B cell (primary cell): ENCODE results near the gene OXGR1. TPM values are rescaled to one million over a fixed set of nuclear protein-coding genes. Genes with fewer than 3 reads are reported as not detected.

Experiments used
- ATAC-seq: fragments of 200-7000 bp; cut with Tn5 transposase; one replicate; pipeline ENCODE4 v1.10.0; 2021; ENCODE audit warnings: low read depth, mild to moderate bottlenecking, moderate number of reproducible peaks, moderate library complexity
- CTCF ChIA-PET: fragments of 350-600 bp; sonication (Branson Sonifier 250); formaldehyde crosslinking; loops from one replicate; lab custom pipeline; 2021; ENCODE audit warnings: antibody characterized with exemption, inconsistent platforms; lab: Charles Lee
- POLR2A ChIA-PET: fragments of 350-600 bp; sonication (Branson Sonifier 250); formaldehyde crosslinking; loops from one replicate; lab custom pipeline; 2021; ENCODE audit warnings: antibody characterized with exemption; lab: Charles Lee
- DNase-seq: peaks from one replicate; pipeline ENCODE4 v3.0.0; 2013
- H2AFZ ChIP-seq: 2 replicates; pipeline ENCODE4 v1.6.1; 2012; ENCODE audit warnings: mild to moderate bottlenecking, low read depth, low read length; ENCODE audit not compliant: insufficient read depth, poor library complexity, severe bottlenecking
- H3K27ac ChIP-seq, 2 donors: 1 replicate in 1 of 2; 2 replicates in 1 of 2; pipeline ENCODE4 v1.5.1; 2012 to 2013; ENCODE audit warnings: low read length in 2 of 2, mild to moderate bottlenecking in 2 of 2, moderate library complexity in 1 of 2
- H3K27me3 ChIP-seq, 4 experiments: fragments of 200-600 bp in 1 of 4; sonication (generic) in 1 of 4; replicated peaks in 1 of 4; 1 replicate in 2 of 4; 2 replicates in 2 of 4; pipeline versions ENCODE4 v1.6.1 to v1.7.0; 2013 to 2016; ENCODE audit warnings: low read length in 3 of 4, mild to moderate bottlenecking in 2 of 4, mixed read lengths in 1 of 4, moderate library complexity in 1 of 4; ENCODE audit not compliant: insufficient read depth in 4 of 4, control insufficient read depth in 3 of 4; ENCODE audit errors: control extremely low read depth in 1 of 4
- H3K36me3 ChIP-seq, 2 experiments: replicated peaks in 1 of 2; 1 replicate in 1 of 2; 2 replicates in 1 of 2; pipeline versions ENCODE4 v1.6.1 to v1.7.1; 2013; ENCODE audit warnings: low read length in 1 of 2; ENCODE audit not compliant: insufficient read depth in 2 of 2, control insufficient read depth in 1 of 2; ENCODE audit errors: control extremely low read depth in 1 of 2, extremely low read depth in 1 of 2
- H3K4me1 ChIP-seq, 2 donors: fragments of 200-600 bp in 1 of 2; sonication (generic) in 1 of 2; 1 replicate in 1 of 2; 2 replicates in 1 of 2; pipeline versions ENCODE4 v1.5.1 to v1.6.1; 2013 to 2017; ENCODE audit warnings: low read length in 2 of 2; ENCODE audit not compliant: control insufficient read depth in 2 of 2, insufficient read depth in 2 of 2
- H3K4me2 ChIP-seq: replicated peaks from 2 replicates; pipeline ENCODE3; 2012; ENCODE audit warnings: mild to moderate bottlenecking, low read depth, low read length; ENCODE audit not compliant: poor library complexity, severe bottlenecking
- H3K4me3 ChIP-seq, 5 experiments: fragments of 200-600 bp in 1 of 5; sonication (generic) in 1 of 5; 1 replicate in 3 of 5; 2 replicates in 2 of 5; pipeline versions ENCODE4 v1.5.1 to v1.7.0; 2011 to 2016; ENCODE audit warnings: low read length in 4 of 5, mild to moderate bottlenecking in 4 of 5, low read depth in 2 of 5, control low read depth in 1 of 5, moderate library complexity in 1 of 5; ENCODE audit not compliant: insufficient read depth in 1 of 5; ENCODE audit errors: control extremely low read depth in 1 of 5, extremely low read depth in 1 of 5
- H3K79me2 ChIP-seq: fragments of 200-600 bp; sonication (generic); one replicate; pipeline ENCODE4 v1.6.0; 2016; ENCODE audit warnings: low read length; ENCODE audit not compliant: control insufficient read depth, insufficient read depth
- H3K9ac ChIP-seq: fragments of 200-600 bp; sonication (generic); 2 replicates; pipeline ENCODE4 v1.6.1; 2017; ENCODE audit warnings: mild to moderate bottlenecking, low read length, moderate library complexity
- H3K9me3 ChIP-seq, 3 donors: one replicate each; pipeline versions ENCODE4 v1.6.1 to v1.7.1; 2013; ENCODE audit warnings: low read length in 2 of 3; ENCODE audit not compliant: control insufficient read depth in 2 of 3, insufficient read depth in 1 of 3; ENCODE audit errors: control extremely low read depth in 1 of 3
- H4K20me1 ChIP-seq: 2 replicates; pipeline ENCODE4 v1.6.0; 2012; ENCODE audit warnings: mild to moderate bottlenecking, low read length; ENCODE audit not compliant: insufficient read depth, control insufficient read depth, poor library complexity, severe bottlenecking
- H3K27ac Mint-ChIP-seq: one replicate; pipeline ENCODE4 v1.8.0; 2021; ENCODE audit warnings: mixed read lengths
- H3K27me3 Mint-ChIP-seq: one replicate; pipeline ENCODE4 v1.8.0; 2021; ENCODE audit warnings: mixed read lengths
- H3K4me1 Mint-ChIP-seq: one replicate; pipeline ENCODE4 v1.8.0; 2021; ENCODE audit warnings: mixed read lengths
- H3K4me3 Mint-ChIP-seq: one replicate; pipeline ENCODE4 v1.8.0; 2021; ENCODE audit warnings: mixed read lengths
- H3K9me3 Mint-ChIP-seq: one replicate; pipeline ENCODE4 v1.8.0; 2022; ENCODE audit warnings: mixed read lengths; ENCODE audit not compliant: insufficient read depth
- EZH2 ChIP-seq: IDR thresholded peaks from 2 replicates; pipeline ENCODE4 v1.6.1; 2012; ENCODE audit warnings: borderline replicate concordance, low read depth, mild to moderate bottlenecking, moderate library complexity, low read length; ENCODE audit not compliant: insufficient read depth, poor library complexity, severe bottlenecking
- WGBS: methylation state at CpG from one replicate; pipeline ENCODE4 v1.1.5; 2013; ENCODE audit warnings: missing lambda C conversion rate; ENCODE audit not compliant: insufficient coverage; 5-methylcytosine and 5-hydroxymethylcytosine counted together
- intact Hi-C: fragments of 100-400 bp; cut with micrococcal nuclease; formaldehyde crosslinking; loops from one replicate; pipeline ENCODE4 v1.10.0; 2022
- polyA plus RNA-seq: library from polyadenylated mRNA; depleted of rRNA; stranded (reverse); fragments of >200 nt; gene quantifications from 2 replicates; pipeline ENCODE4 v1.2.3, GENCODE V29; 2012
- total RNA-seq, 2 donors: library from RNA; stranded (reverse); fragments of 120-200 nt in 1 of 2; gene quantifications; 1 replicate in 1 of 2; 2 replicates in 1 of 2; pipeline versions ENCODE4 v1.2.3 to v1.2.4, GENCODE V29; 2013 to 2022
- TF ChIP-seq, protein P1 (sequence below): fragments of 200-600 bp; IDR thresholded peaks from one replicate; pipeline ENCODE4 v1.8.0; 2022; ENCODE audit warnings: antibody characterized with exemption, mild to moderate bottlenecking

OXGR1 gene
- total and polyA plus RNA-seq, 2 donors (not counting 1 experiment from before 2014, with no cell fraction given) = not detected

DNA sequence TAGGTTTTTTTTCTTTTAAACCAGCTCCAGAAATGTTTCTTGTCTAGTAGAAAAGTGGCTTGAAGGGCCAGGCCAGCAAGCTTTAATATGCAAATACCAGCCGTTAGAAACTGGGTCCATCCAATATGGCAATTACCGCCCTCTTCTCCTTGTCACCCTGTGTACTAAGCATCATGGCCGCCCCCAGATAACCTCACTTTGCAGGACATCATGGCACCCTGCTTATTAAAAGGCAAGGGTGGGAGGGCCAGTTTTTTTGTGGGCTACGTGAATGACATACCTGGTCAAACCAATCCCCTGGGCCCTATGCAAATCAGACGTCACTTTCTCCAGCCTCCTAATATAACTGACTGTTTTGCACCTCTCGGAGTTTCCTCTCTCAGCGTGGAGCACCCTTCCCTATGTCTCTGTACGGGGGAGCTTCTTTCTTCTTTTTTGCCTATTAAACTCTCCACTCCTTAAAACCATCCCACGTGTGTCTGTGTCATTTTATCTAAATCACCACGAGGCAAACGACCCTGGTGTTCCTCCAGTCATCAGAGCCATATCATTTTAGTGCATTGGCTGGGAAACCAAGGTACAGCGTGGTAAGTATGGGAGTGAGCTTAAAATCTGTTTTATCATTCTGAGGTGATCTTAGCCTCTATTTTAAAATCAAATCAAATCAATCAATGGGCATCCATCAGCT, 27.7 kb downstream of the OXGR1 start:
- H3K27ac Mint-ChIP-seq = no peak overlapping the region
- H2AFZ ChIP-seq = no peak overlapping the region
- no peaks in the 10 kb centered on the region for H3K4me1 ChIP-seq
- no peaks in the 10 kb centered on the region for H3K27me3 ChIP-seq
- H3K9me3 ChIP-seq = peaks cover 5 to 29% (median 28%) of the 10 kb centered on the region in 3 donors
- DNase-seq (no peak), ATAC-seq (no peak)
- no peak overlapping the region for H3K4me2 ChIP-seq
- ChIA-PET POLR2A (no interaction called here), CTCF (interaction anchor here (0.8 kb wide), 1 partner anchor 8 kb away, joined by 3 read pairs; no protein-coding TSS in a partner anchor)
- peaks cover 25% of the 10 kb centered on the region for H3K9me3 Mint-ChIP-seq
- no peak overlapping the region for H3K4me3 ChIP-seq
- TF ChIP-seq EZH2 = no peak
- TF ChIP-seq, protein P1, sequence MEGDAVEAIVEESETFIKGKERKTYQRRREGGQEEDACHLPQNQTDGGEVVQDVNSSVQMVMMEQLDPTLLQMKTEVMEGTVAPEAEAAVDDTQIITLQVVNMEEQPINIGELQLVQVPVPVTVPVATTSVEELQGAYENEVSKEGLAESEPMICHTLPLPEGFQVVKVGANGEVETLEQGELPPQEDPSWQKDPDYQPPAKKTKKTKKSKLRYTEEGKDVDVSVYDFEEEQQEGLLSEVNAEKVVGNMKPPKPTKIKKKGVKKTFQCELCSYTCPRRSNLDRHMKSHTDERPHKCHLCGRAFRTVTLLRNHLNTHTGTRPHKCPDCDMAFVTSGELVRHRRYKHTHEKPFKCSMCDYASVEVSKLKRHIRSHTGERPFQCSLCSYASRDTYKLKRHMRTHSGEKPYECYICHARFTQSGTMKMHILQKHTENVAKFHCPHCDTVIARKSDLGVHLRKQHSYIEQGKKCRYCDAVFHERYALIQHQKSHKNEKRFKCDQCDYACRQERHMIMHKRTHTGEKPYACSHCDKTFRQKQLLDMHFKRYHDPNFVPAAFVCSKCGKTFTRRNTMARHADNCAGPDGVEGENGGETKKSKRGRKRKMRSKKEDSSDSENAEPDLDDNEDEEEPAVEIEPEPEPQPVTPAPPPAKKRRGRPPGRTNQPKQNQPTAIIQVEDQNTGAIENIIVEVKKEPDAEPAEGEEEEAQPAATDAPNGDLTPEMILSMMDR = no peak
- no peaks in the 10 kb centered on the region for H3K79me2 ChIP-seq
- no peaks in the 10 kb centered on the region for H3K27me3 Mint-ChIP-seq
- 97% methylated on average over 6 of the region's 12 CpGs for WGBS
- no peak overlapping the region for H3K9ac ChIP-seq
- no peak overlapping the region for H3K27ac ChIP-seq
- intact Hi-C loops = no loop called here
- no peaks in the 10 kb centered on the region for H3K4me1 Mint-ChIP-seq
- no peaks in the 10 kb centered on the region for H4K20me1 ChIP-seq
- no peak overlapping the region for H3K4me3 Mint-ChIP-seq
- H3K36me3 ChIP-seq = no peaks in the 10 kb centered on the region

DNA sequence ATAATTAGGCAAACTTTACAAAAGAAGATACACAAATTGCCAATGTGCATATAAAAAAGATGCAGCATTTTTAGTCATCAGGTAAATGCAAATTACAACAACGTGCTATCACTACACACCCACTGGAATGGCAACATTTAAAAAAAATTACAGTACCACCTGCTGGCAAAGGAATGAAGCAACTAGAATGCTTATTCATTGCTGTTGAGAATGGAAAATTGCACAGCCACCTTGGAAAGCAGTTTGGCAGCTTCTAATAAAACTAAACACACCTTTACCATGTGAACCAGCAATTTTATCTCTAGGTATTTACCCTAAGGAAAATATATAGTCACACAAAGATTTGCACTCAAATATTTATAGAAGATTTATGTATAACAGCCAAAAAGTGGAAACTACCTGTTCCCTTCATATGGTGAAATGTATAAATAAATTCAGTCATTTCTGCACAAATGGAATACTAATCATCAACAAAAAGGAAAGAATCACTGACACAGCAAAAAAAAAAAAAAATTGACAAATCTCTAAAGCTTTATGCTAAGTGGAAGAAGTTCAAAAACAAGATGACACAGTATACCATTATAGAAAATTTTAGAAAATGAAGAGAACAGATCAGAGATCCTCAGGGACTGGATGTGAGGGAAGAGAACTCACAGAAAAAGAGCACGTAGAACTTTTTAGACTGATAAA, 30.3 kb downstream of the OXGR1 start:
- TF ChIP-seq EZH2 = no peak
- TF ChIP-seq, protein P1 = no peak
- H3K4me3 Mint-ChIP-seq = no peak overlapping the region
- no peaks in the 10 kb centered on the region for H3K79me2 ChIP-seq
- CTCF ChIA-PET = no interaction called here
- ATAC-seq (no peak), DNase-seq (no peak)
- intact Hi-C loops = no loop called here
- H3K9me3 ChIP-seq = peaks cover 4 to 20% (median 17%) of the 10 kb centered on the region in 3 donors
- no peaks in the 10 kb centered on the region for H3K4me1 Mint-ChIP-seq
- no peak overlapping the region for H3K27ac ChIP-seq
- H3K4me3 ChIP-seq = no peak overlapping the region
- H3K27ac Mint-ChIP-seq = no peak overlapping the region
- no peaks in the 10 kb centered on the region for H3K4me1 ChIP-seq
- H3K4me2 ChIP-seq = no peak overlapping the region
- H3K36me3 ChIP-seq = no peaks in the 10 kb centered on the region
- H3K27me3 Mint-ChIP-seq = no peaks in the 10 kb centered on the region
- no peaks in the 10 kb centered on the region for H4K20me1 ChIP-seq
- H3K27me3 ChIP-seq = no peaks in the 10 kb centered on the region
- peaks cover 14% of the 10 kb centered on the region for H3K9me3 Mint-ChIP-seq
- POLR2A ChIA-PET = no interaction called here
- no peak overlapping the region for H2AFZ ChIP-seq
- WGBS = no CpG with 5 or more reads among the region's 2 CpGs
- no peak overlapping the region for H3K9ac ChIP-seq
